SK-MEL-5 (cell line): ENCODE results near the gene MTMR1. TPM values are rescaled to one million over a fixed set of nuclear protein-coding genes. Genes with fewer than 3 reads are reported as not detected.
A peak's percentile ranks its signal among the peaks of the same experiment; 100 is the strongest.

Source experiments
- DNase-seq: peaks from one replicate; pipeline ENCODE4 v3.0.0-alpha.2; 2016; ENCODE audit warnings: low read depth, low spot score
- in situ Hi-C: cut with HindIII; loops from 2 replicates; pipeline ENCODE4 v1.10.0; 2016; ENCODE audit warnings: low sequenced_read_pairs, high pct_unique_total_duplicates, low pct_unique_long_range_greater_than_20kb
- total RNA-seq: library from RNA; depleted of rRNA; stranded (reverse); fragments of >200 nt; shearing (Covaris generic); gene quantifications from 2 replicates; pipeline ENCODE4 v1.2.3, GENCODE V29; 2014

MTMR1 gene
- total RNA-seq, 1 experiment from 2014 or later, result 17.8 TPM

- no peak for DNase-seq
- in situ Hi-C loops, result no loop called here
Observed at GRCh38 chrX:150752124-150752523, 58.9 kb downstream of the MTMR1 start.

- no peak for DNase-seq
- in situ Hi-C loops, result no loop called here
Observed at GRCh38 chrX:150753357-150753756, 60.2 kb downstream of the MTMR1 start.

GRCh38 chrX:150753968-150754367, 60.8 kb downstream of the MTMR1 start:
- DNase-seq, result no peak
- in situ Hi-C loops, result no loop called here

GRCh38 chrX:150757371-150757770, 64.2 kb downstream of the MTMR1 start:
- no peak for DNase-seq
- in situ Hi-C loops, result no loop called here

GRCh38 chrX:150759568-150760416, 66.6 kb downstream of the MTMR1 start:
- DNase-seq, result no peak
- in situ Hi-C loops, result no loop called here

- in situ Hi-C loops, result no loop called here
- DNase-seq, result no peak
Observed at GRCh38 chrX:150761176-150761818, 68.1 kb downstream of the MTMR1 start.

- DNase-seq, result no peak
- in situ Hi-C loops, result no loop called here
Observed at GRCh38 chrX:150761819-150762216, 68.6 kb downstream of the MTMR1 start.

- in situ Hi-C loops, result no loop called here
- DNase-seq, result no peak
Observed at GRCh38 chrX:150762258-150763165, 69.3 kb downstream of the MTMR1 start.

- no peak for DNase-seq
- in situ Hi-C loops, result no loop called here
Observed at GRCh38 chrX:150763303-150763797, 70.2 kb downstream of the MTMR1 start.

GRCh38 chrX:150763810-150764209, 70.6 kb downstream of the MTMR1 start:
- DNase-seq, result no peak
- in situ Hi-C loops, result no loop called here

- DNase-seq, result no peak
- in situ Hi-C loops, result no loop called here
Observed at GRCh38 chrX:150765237-150765636, 72.0 kb downstream of the MTMR1 start.

GRCh38 chrX:150765782-150766350, 72.7 kb downstream of the MTMR1 start:
- DNase-seq, result no peak
- in situ Hi-C loops, result no loop called here

- peak; percentile 32 for DNase-seq
- in situ Hi-C loops, result no loop called here
Observed at GRCh38 chrX:150766351-150767044, 73.3 kb downstream of the MTMR1 start.

- in situ Hi-C loops, result no loop called here
- DNase-seq, result no peak
Observed at GRCh38 chrX:150767045-150767395, 73.8 kb downstream of the MTMR1 start.

- in situ Hi-C loops, result no loop called here
- peak; percentile 1 for DNase-seq
Observed at GRCh38 chrX:150767475-150768131, 74.4 kb downstream of the MTMR1 start.

- no peak for DNase-seq
- in situ Hi-C loops, result no loop called here
Observed at GRCh38 chrX:150768132-150768485, 74.9 kb downstream of the MTMR1 start.
